Skeletal muscle cell (primary cell): Measurements from ENCODE around the gene WDR70.
A peak's percentile ranks its signal among the peaks of the same experiment; 100 is the strongest.
"Not testable (repeated sequence)": the region's sequence is repeated elsewhere in the genome, so short reads cannot be mapped to it uniquely, and the experiment has no call there.

Experiments
- DNase-seq: peaks from one replicate; pipeline ENCODE4 v3.0.0-alpha.2; 2010; ENCODE audit warnings: low read depth
- H3K4me3 ChIP-seq: 2 replicates; pipeline ENCODE4 v1.5.1; 2011; ENCODE audit warnings: low read depth, mild to moderate bottlenecking, control low read depth, low read length, moderate library complexity

The WDR70 gene

GRCh38 chr5:37448941-37449340 is 69.8 kb downstream of the WDR70 start:
- no peak overlapping the region for H3K4me3 ChIP-seq
- DNase-seq: no peak

GRCh38 chr5:37451991-37452390 is 72.9 kb downstream of the WDR70 start:
- not testable (repeated sequence) for H3K4me3 ChIP-seq, DNase-seq

GRCh38 chr5:37453252-37453651 is 74.1 kb downstream of the WDR70 start:
- DNase-seq, H3K4me3 ChIP-seq: not testable (repeated sequence)

- not testable (repeated sequence) for H3K4me3 ChIP-seq, DNase-seq
Measured at GRCh38 chr5:37454402-37455055, 75.4 kb downstream of the WDR70 start.

GRCh38 chr5:37463191-37464051 is 84.3 kb downstream of the WDR70 start:
- not testable (repeated sequence) for H3K4me3 ChIP-seq, DNase-seq

GRCh38 chr5:37464581-37464980 is 85.5 kb downstream of the WDR70 start:
- DNase-seq, H3K4me3 ChIP-seq: not testable (repeated sequence)

GRCh38 chr5:37469383-37469782 is 90.3 kb downstream of the WDR70 start:
- DNase-seq, H3K4me3 ChIP-seq: not testable (repeated sequence)

GRCh38 chr5:37471666-37472197 is 92.6 kb downstream of the WDR70 start:
- H3K4me3 ChIP-seq: no peak overlapping the region
- no peak for DNase-seq

- no peak for DNase-seq
- no peak overlapping the region for H3K4me3 ChIP-seq
Measured at GRCh38 chr5:37477426-37477825, 98.3 kb downstream of the WDR70 start.

- DNase-seq: no peak
- no peak overlapping the region for H3K4me3 ChIP-seq
Measured at GRCh38 chr5:37478121-37478894, 99.2 kb downstream of the WDR70 start.

- H3K4me3 ChIP-seq, DNase-seq: not testable (repeated sequence)
Measured at GRCh38 chr5:37481395-37481794, 102.3 kb downstream of the WDR70 start.

- no peak for DNase-seq
- no peak overlapping the region for H3K4me3 ChIP-seq
Measured at GRCh38 chr5:37490120-37490810, 111.1 kb downstream of the WDR70 start.

GRCh38 chr5:37490931-37491330 is 111.8 kb downstream of the WDR70 start:
- no peak for DNase-seq
- H3K4me3 ChIP-seq: no peak overlapping the region

- no peak for DNase-seq
- no peak overlapping the region for H3K4me3 ChIP-seq
Measured at GRCh38 chr5:37492778-37493555, 113.8 kb downstream of the WDR70 start.

GRCh38 chr5:37494756-37495155 is 115.6 kb downstream of the WDR70 start:
- H3K4me3 ChIP-seq: no peak overlapping the region
- no peak for DNase-seq

- no peak overlapping the region for H3K4me3 ChIP-seq
- no peak for DNase-seq
Measured at GRCh38 chr5:37495210-37495609, 116.1 kb downstream of the WDR70 start.

GRCh38 chr5:37495668-37496347 is 116.7 kb downstream of the WDR70 start:
- no peak overlapping the region for H3K4me3 ChIP-seq
- DNase-seq: peak; percentile 38

GRCh38 chr5:37496902-37497445 is 117.9 kb downstream of the WDR70 start:
- no peak overlapping the region for H3K4me3 ChIP-seq
- DNase-seq: no peak
